ENCODE results near the gene TAPBP.
A peak's percentile ranks its signal among the peaks of the same experiment; 100 is the strongest.

Gene TAPBP

DNA sequence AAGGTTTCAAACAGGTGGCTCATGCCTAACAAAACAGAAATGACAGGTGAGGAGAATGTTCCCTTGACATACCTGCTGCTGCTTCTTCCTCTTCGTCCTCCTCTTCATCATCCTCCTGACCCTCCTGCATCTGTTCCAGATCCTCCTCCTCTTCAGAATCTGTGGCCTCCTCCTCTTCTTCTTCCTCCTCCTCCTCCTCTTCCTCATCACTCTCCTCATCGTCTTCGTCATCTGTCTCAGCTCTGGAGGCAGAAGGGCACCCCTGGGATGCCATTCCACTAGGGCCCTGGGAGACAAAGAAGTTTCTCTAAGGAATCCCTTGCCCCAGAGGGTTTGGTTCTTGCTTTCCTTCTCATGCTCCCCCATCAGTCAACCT, 6.0 kb upstream of the TAPBP start:
- DNase-seq (ENCODE audit: low read depth in 2 of 2), result no peak

DNA sequence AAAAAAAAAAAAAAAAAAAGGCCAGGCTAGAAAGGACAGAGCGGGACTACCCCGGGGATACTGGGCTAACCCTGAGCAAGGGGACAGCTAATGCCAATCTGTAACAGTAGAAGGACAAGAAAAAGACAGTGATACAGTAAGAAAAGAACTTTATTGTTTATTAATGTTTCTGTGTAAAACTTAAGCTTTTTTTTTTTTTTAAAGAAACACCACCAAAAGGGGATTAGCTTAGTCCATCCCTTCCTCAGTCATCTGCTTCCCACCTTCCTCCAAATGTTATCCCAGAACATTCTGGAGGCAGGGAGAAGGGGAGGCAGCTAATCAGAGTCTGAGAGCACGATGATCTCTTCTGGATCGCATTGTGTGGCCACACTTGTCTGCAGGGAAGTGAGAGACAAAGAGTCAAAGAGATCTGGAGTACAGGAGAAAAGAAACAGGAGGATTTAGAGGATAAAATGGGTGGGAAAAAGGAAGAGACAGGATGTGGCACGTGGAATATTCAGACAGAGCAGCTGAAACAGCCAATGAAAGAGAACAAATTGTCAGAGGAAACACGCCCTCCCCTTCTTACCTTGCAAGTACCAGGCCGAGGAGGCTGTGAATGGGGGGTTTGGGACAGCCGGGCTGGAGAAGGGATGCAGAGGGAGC, 4.7 kb upstream of the TAPBP start:
- DNase-seq (ENCODE audit: low read depth in 2 of 2), result no peak

DNA sequence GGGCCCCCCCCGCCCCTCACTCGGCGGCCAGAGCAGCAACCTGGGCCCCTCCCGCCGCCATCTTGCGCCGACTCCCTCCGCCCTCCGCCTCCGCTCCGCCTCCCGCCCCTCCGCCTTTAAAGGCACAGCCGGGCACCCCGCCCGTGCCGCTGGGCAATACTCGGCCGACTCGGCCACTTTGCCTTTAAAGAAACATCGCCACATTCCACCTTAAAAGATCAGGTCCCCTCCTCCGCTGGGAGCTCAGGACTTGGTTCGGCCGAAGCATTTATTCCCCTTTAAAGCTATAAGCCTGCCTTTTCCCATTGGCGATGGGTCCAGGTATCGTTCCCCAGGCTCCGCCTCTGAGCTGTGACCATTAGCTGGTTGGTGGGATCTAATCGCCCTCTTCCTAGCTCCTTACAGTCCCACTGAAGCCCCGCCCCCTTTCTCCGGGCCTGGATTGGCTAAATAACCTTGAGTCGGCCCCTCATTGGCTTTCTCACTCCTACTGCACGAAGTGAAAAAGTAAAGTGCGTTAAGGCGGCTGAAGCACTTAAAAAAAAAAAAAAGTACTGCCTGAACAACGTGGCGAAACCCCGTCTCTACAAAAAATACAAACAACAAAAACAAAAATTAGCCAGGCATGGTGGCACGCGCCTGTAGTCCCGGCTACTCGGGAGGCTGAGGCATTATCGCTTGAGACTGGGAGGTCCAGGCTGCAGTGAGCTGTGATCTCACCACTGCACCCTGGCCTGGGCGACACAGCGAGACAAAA, 4.0 kb upstream of the TAPBP start, which contains the start of gene ZBTB22:
Gene ZBTB22, minus strand, starts transcription at position 76 of the 757 bp plus-strand sequence. CDS start 828 bp downstream, outside the sequence.
- DNase-seq (ENCODE audit: low read depth in 2 of 2), result peak; percentile 92

DNA sequence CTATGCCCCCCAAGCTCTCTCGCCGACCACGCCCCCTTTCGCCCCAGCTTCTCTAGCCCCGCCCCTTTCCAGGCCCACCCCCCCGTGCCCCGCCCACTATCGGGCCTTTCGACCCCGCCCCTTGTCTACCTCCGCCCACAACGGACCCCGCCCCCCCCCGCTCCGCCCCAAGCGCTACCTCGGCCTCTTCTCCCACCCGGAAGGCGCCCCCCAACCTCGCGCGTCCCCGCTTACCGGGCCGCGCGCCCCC, 3.5 kb upstream of the TAPBP start:
- DNase-seq (ENCODE audit: low read depth in 2 of 2), result no peak

DNA sequence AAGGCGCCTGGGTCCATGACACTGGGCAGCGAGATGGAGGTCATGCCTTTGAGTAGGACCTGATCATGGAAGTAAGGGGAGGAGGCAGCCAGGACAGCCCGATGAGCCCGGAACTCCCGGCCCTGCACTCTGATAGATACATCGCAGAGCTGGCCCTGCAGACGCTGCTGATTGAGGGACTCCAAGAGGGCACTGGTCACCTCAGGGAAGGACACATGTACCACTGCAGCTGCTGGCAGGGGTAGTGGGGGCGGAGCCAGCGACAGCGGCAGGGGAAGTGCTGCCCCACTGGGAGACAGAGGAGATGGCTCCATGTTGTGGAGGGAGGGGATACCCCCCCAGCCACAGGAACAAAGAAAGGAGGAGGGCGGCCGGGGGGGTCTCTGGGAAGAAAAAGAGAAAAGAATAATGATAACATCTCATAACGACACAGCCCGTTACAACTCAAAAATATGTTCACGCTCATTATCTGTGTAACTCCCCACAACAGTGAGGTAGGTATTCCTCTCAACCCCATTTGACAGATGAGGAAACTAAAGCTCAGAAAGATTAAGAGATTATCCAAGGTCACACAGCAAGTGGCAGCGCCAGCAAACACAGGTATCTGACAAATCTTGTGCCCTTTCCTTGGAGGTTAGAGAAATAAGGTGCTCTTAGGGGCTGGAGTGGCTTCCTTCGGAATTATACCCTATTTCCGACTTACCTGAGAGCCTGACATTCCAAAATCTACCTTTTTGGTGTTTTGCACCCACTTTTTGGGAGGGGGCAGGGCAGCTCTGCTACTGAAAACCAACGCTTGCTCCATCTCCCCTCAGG, 2.9 kb upstream of the TAPBP start:
- DNase-seq (ENCODE audit: low read depth in 2 of 2), result no peak

DNA sequence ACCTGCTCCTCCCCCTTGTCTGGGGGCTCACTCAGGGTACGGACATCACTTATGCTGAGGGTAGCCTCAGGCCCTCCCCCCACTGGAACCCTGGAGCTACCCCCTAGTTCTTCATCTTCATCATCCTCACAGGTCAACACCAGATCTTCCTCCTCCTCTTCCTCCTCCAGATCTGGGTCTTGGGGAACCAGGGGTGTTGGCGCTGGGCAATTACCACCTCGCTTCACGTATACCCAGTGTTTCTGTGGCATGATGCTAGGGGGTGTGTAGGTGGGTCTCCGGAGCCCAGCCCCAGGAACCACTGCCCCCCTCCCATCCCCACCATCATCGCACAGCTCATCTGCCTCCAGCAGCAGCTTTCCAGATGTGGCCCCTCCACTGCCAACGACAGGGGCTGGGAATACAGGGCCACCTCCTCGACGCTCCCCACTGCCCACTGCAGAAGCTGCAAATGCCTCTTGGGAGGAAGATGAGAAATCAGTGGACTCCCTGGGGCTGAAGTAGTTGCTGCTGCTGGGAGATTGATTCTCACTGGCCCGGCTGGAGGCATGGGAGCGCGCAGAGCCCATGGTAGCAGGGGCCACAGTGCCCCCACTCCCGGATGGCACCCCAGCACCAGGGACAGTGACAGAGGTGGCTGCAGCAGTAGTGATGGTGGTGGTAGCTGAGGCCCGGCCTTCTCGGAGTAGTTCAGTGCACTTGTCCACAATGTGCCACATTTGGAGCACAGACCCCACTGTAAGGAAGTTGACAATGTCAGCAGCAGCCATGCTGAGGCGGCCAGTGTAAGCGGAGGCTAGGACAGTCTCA, 2.1 kb upstream of the TAPBP start:
- no peak for DNase-seq (ENCODE audit: low read depth in 2 of 2)

DNA sequence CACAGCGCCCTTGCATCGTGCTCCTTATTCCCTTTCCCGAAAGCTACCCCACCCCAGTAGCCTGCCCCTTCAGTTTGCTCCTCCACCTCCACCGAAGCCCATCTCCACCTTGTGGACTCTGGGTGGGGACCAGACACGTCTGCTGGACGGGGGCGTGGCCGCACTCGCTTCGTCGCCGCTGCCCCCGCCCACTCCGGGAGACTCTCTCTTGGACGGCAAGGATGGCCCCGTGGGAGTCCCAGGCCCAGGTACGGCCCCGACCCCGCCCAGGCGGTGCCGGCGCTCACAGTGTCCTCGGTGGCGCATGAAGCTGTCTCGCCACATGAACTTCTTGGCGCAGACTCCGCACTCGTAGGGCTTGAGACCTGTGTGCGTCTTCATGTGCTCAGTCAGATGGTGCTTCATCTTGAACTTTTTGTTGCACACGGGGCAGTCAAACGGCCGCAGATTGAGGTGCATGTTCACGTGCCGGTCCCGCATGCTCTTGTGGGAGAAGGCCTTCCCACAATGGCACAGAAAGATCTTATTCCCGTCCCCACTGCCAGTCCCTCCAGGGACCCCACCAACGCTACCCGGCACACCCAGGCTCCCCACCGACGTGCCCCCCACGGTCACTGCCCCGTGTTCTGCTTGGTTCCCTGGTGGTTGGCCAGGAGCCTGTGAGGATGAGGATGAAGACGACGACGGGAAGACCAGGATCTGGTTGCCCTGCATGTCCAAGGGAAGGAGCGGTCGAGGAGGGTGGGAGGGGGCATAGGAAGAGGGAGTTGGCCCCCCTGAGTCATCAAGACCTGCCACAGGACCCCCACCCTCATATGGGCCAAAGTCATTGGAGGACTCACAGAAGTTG, 1.3 kb upstream of the TAPBP start:
- DNase-seq (ENCODE audit: low read depth in 2 of 2), result no peak

DNA sequence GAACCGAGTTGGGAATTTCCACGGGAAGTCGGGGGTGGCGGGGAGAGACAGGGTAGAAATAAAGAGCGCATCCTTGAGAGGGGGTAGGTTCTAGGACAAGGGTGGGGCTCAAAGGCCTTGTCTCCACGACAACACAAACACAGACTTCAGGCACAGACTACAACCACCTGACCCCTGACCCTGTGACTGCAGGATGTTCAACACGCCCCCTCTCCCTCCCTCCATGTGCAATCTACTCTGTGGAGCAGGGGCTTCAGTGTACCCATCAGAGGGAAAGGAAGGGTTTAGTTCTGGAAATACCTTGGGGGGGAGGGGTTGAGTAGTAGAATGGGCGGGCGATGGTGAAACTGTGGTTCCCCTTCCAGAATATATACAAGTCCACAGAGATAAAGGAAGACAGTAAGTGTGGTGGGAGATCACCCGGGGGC, 651 bp upstream of the TAPBP start:
- DNase-seq (ENCODE audit: low read depth in 2 of 2), result peak; percentile 57 to 62

DNA sequence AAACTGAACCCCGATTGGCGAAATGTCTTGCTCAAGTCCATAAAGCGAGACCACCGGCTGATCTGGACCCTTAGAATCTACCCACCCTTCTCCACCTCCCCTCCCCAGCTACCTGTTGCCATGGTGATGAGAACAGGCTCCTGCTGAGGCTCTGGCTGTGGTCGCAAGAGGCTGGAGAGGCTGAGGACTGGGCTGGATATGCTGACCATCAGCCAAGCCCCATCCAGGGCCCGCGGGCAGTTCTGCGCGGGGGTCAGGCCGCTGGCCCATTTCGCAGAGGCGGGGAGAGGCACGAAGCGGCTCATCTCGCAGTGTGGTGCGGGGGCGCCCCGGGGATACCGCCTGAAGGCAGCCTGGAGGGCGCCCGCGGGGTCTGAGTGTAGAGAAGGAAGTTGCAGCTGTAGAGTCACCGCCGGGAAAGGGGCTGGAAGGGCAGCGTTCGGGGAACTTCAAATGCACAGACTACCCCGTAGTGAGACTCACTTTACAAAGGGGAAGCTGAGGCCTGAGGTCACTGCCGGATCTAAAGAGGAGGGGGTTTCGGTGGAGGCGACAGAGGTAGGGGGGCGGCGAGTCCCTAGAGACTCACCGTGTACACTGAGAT, 671 bp downstream of the TAPBP start:
- peak in 1 of 2 donors; percentile 55 for DNase-seq (ENCODE audit: low read depth in 2 of 2)

DNA sequence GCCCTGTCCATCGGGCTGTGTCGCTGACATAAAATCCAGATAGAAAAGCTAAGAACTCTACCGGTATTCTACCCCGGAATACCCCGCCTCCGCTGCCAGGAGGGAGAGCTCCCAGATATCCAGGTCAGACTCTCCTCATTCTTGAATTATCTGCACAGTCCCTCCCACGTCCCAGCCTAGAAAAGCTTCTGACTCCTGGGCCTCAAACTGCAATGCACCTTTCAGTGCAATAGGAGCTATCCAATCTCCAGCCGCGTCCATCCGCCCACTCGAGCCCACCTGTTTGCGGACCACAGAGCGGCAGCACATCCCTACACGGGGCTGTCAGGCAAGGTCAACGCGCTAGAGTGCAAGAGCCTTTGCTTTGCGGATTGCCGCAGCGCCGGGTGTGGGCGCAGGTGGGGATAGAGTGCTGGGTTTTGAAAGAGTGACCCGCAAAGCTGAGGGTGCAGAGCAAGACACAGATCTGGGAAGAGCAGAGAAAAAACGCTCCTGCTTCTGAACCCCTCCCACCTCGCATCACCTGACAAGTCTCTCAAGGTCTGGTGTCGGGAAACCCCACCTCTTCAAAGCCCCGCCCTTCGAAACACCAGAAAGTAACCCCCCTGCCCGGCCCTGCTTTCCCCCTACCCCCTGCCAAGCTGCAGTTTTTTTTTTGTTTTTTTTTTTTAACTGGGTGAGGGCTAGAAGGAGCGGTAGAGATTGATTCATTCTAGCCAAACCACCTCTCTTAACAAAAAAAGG, 1.3 kb downstream of the TAPBP start:
- DNase-seq (ENCODE audit: low read depth in 2 of 2), result peak; percentile 76 to 77

DNA sequence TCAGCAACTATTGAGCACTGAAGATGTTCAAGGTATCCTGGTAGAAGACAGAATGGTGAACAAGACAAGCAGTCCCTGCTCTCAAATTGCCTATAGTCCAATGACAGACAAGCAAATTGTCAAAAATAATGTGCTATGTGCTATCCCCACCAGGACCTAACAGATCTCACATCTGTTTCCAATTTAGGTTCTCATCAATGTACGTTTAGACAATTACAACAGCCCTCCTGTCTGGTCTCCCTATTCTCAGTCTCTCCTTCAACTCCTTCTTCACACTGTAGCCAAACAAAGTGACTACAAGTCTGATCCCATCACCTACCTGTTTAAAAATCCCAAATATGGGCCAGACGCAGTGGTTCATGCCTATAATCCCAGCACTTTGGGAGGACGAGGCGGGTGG, 7.5 kb downstream of the TAPBP start:
- DNase-seq (ENCODE audit: low read depth in 2 of 2), result no peak

DNA sequence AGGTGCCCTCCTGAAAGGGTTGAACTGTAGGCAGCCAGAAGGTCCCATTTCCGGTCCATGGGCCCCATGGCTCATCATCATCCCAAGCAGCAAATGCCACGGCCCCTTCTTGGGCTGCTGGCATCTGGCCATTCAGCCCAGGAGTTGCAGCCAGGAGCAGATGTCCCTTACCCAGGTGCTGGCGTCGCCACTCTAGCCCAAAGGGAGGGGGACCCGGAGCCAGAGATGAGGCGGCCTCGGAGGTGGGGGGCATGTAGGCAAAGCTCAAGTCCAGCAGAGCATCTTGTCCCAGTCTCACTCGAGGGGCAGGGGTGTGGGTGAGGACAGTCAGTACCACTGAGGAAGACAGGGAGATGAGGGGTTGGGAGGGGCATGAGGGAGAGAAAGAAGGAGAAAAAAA, 8.8 kb downstream of the TAPBP start:
- DNase-seq (ENCODE audit: low read depth in 2 of 2), result no peak

DNA sequence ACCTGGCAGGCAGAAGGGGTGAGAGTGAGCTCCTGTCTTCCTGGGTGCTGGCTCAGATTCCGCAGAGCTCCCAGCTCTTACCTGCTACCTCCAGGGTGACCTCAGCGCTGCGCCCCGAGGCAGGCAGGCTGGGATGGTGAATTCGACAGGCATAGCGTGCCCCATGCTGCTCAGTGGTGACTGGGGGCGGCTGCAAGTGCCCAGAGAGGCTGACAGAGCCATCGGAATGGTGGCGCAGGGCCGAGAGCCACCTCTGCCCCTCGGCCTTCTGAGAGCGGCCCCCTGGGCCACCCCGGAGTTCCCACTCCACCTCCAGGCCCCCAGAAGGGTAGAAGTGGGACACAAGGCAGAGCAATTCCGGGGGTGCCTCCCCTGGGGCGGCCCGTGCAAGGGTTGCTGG, 9.7 kb downstream of the TAPBP start:
- DNase-seq (ENCODE audit: low read depth in 2 of 2), result no peak

DNA sequence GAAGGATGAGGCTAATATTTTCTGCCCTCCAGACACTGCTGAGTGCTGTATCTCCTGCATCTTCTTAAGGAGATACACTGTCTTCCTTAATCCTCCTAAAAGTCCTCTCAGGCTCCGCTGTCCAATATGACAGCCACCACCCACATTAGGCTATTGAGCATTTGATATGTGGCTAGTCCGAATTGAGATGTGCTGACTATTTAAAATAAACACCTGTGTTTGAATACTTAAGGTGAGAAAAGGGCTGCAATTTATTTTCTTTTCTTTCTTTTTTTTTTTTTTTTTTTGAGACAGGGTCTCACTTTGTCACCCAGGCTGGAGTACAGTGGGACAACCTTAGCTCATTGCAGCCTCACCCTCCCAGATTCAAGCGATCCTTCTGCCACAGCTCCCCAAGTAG, 12.0 kb downstream of the TAPBP start:
- no peak for DNase-seq (ENCODE audit: low read depth in 2 of 2)

DNA sequence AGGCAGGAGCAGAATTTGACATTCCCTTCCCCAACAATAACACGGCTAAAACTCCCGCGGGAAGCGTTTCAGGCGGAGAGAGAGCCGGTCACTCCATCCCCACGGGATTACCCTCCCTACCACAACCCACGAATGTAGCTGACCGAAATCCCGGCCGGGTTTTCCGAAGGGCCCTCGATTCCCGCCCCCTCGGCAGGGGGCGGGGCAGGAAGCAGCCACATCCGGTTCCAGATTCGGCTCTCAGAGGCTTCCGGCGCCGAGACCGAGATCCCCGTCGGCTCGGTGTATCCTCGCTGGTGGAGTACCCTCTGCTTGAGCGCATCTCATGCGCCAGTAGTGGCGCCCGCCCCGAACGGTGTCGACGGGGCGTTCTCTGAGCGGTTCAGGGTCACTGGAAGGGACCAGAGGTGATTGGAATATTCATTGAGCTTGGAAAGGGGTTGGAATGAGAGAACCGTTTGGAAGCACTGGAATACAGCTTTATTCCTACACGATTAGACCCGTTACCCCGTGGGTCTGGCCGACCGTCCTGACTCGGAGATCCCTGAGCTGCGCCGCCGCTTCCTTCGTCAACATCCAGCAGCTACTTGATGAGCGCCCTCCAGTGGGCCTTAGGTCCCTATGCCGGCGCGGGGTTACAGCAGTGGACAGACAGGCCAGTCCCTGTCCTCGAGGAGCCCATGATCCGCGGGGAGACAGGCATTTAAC, 14.5 kb downstream of the TAPBP start:
- DNase-seq (ENCODE audit: low read depth in 2 of 2), result peak; percentile 86 to 90

DNA sequence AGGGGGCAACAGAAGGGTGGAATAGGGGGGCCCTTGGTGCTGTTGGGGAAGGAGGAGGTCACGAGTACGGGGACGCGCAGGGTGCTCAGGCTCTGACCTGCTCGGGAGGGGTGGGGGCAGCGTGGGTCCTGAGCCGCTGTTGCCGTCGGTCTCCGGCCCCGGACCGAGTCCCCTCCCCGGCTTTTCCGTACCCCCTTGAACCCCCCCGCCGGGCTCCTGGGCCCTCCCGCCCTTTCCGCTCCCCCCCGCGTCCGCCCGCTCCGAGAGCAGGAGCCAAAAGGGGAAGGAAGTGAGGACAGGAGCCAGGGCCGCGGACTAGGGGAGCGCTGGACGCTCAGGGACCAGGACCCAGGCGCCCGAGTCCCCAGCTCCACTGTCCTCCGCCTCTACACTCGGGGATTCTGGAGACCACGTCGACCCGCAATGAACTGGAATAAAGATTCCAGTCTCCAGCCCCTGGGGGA, 15.1 kb downstream of the TAPBP start, which contains the start of gene RGL2:
Gene RGL2, minus strand, starts transcription at position 170 of the 464 bp plus-strand sequence. CDS start 332 bp downstream, outside the sequence.
- peak; percentile 33 to 60 for DNase-seq (ENCODE audit: low read depth in 2 of 2)

DNA sequence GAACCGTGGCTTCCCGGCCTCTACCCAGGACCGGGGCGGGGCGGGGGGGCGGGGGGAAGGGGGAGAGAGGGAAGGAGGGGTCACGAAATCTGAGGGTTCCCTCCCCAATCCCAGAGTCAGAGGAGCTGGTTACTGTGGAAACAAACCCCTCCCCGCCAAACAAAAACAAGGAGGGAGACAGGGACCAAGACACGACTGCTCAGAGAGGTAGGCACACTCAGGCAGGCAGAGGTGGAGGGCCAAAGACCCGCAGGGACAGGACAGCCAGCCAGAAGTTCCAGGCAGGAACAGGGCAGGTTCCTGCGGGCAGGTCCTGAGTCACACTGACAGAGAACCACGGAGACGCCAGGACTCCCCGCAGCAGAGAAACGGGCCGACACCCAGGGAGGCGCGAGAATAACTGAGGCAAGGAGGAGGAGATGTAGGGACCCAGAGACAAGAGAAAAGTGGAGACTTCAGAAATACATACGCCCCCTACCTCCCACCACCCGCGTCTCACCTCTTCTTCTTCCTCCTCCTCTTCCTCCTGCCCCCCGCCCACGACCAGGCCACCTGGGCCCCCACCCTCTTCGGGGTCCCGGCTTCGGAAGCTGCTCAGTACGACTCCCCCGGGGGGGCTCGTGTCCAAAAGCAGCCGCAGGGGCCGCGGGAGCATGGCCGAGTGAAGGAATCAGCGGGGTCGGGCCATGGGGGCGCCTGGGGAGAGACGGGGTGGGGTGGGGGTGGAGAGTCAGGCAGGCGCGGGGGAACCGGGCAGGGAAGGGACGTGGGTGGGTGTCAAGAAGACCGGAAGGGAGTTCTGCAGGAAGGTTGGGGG, 15.7 kb downstream of the TAPBP start:
- peak; percentile 17 to 31 for DNase-seq (ENCODE audit: low read depth in 2 of 2)

DNA sequence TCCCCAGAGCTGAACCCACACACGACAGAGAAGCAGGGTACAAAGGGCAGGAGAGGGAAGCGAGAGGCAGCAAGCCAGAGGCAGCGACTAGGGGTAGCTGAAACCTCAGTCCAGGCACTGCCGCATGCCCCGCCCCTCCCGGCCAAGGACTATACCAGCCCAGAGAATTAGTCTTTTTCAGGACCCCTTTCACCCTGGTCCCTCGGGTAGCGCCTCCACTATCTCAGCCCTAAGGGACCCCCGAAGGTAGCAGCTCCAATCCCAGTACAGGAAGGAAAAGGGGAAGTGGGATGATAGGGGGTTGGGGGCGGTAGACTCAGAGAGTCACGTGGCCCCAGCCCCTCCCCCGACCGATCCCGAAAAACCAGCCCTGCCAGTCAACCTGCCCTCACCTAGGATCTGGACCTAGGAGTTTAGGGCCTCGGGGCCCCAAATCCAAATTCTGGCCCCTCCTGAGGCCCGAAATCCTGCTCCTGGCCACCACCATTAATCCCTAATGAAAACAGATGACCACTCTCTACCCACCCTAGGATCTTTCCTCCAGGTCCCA, 16.4 kb downstream of the TAPBP start:
- no peak for DNase-seq (ENCODE audit: low read depth in 2 of 2)

Measured in stimulated activated CD8-positive, alpha-beta memory T cell treated with anti-CD3 and anti-CD28 coated beads, Interleukin-7, amount 100 ng/mL, for 4 hours (primary cell).